Measurements from ENCODE around the gene GRPR. TPM values are rescaled to one million over a fixed set of nuclear protein-coding genes. Genes with fewer than 3 reads are reported as not detected.

Gene GRPR
- total RNA-seq: 0.16 and 0.37 TPM in 2 replicates

- CTCF ChIA-PET: interaction anchor here (0.6 to 2.0 kb wide), 12 partner anchors 12 to 322 kb away, joined by 3 to 15 read pairs (median 3); partner anchors contain the start of gene AP1S2
- ATAC-seq (ENCODE audit: low read depth): peak; percentile 76
- intact Hi-C loops (cut with micrococcal nuclease): loop anchor here (1.0 to 10.0 kb wide), 9 partner anchors 14 to 571 kb away; no protein-coding TSS in a partner anchor
- TF ChIP-seq CTCF (IDR thresholded peaks at IDR 0.05): peak; percentile 25
- no peaks in the 10 kb centered on the region for H3K36me3 Mint-ChIP-seq (ENCODE audit: low read depth)
- peaks cover 2% of the 10 kb centered on the region for H3K27me3 Mint-ChIP-seq
- no peak within 1 kb of the TSS for H3K4me3 Mint-ChIP-seq
- peaks cover 33% of the 10 kb centered on the region for H3K4me1 Mint-ChIP-seq
- no peak within 1 kb of the TSS for H3K27ac Mint-ChIP-seq
- POLR2A ChIA-PET: interaction anchor here (0.6 to 1.0 kb wide), 2 partner anchors 9 to 268 kb away, joined by 4 to 5 read pairs; partner anchors contain the start of gene AP1S2
- peak; percentile 29 for DNase-seq
- H3K9me3 Mint-ChIP-seq: peaks cover 4% of the 10 kb centered on the region
These were observed at the start of gene GRPR for GRCh38 chrX:16123222-16123786. TSS of gene GRPR (plus strand) at chrX:16123565. CDS start at chrX:16123954, 389 bp downstream.

GRCh38 chrX:16075087-16075486 is 48.3 kb upstream of the GRPR start:
- no peak for TF ChIP-seq CTCF (IDR thresholded peaks at IDR 0.05)
- H3K9me3 Mint-ChIP-seq: no peaks in the 10 kb centered on the region
- no peaks in the 10 kb centered on the region for H3K4me1 Mint-ChIP-seq
- DNase-seq (no peak), ATAC-seq (ENCODE audit: low read depth) (no peak)
- POLR2A ChIA-PET: no interaction called here
- H3K27ac Mint-ChIP-seq: no peak overlapping the region
- no peaks in the 10 kb centered on the region for H3K36me3 Mint-ChIP-seq (ENCODE audit: low read depth)
- H3K4me3 Mint-ChIP-seq: no peak overlapping the region
- H3K27me3 Mint-ChIP-seq: no peaks in the 10 kb centered on the region
- CTCF ChIA-PET: no interaction called here
- intact Hi-C loops (cut with micrococcal nuclease): no loop called here

GRCh38 chrX:16076834-16077233 is 46.5 kb upstream of the GRPR start:
- no peak for TF ChIP-seq CTCF (IDR thresholded peaks at IDR 0.05)
- no peaks in the 10 kb centered on the region for H3K9me3 Mint-ChIP-seq

GRCh38 chrX:16077811-16078210 is 45.6 kb upstream of the GRPR start:
- ChIA-PET POLR2A (no interaction called here), CTCF (no interaction called here)
- Mint-ChIP-seq H3K9me3 (no peaks in the 10 kb centered on the region), H3K27me3 (no peaks in the 10 kb centered on the region), H3K36me3 (ENCODE audit: low read depth) (no peaks in the 10 kb centered on the region), H3K4me3 (no peak overlapping the region), H3K27ac (no peak overlapping the region), H3K4me1 (no peaks in the 10 kb centered on the region)
- intact Hi-C loops (cut with micrococcal nuclease): no loop called here
- no peak for TF ChIP-seq CTCF (IDR thresholded peaks at IDR 0.05)
- DNase-seq (no peak), ATAC-seq (ENCODE audit: low read depth) (no peak)

More at GRCh38 chrX:16076834-16077233, 46.5 kb upstream of the GRPR start:
- ChIA-PET POLR2A (no interaction called here), CTCF (no interaction called here)
- Mint-ChIP-seq H3K4me1 (no peaks in the 10 kb centered on the region), H3K4me3 (no peak overlapping the region), H3K27ac (no peak overlapping the region), H3K27me3 (no peaks in the 10 kb centered on the region), H3K36me3 (ENCODE audit: low read depth) (no peaks in the 10 kb centered on the region)
- intact Hi-C loops (cut with micrococcal nuclease): no loop called here
- DNase-seq: no peak
- ATAC-seq (ENCODE audit: low read depth): no peak

- Mint-ChIP-seq H3K36me3 (ENCODE audit: low read depth) (no peaks in the 10 kb centered on the region), H3K4me1 (no peaks in the 10 kb centered on the region), H3K27me3 (no peaks in the 10 kb centered on the region), H3K9me3 (no peaks in the 10 kb centered on the region), H3K4me3 (no peak overlapping the region), H3K27ac (no peak overlapping the region)
- TF ChIP-seq CTCF (IDR thresholded peaks at IDR 0.05): no peak
- DNase-seq (no peak), ATAC-seq (ENCODE audit: low read depth) (no peak)
- intact Hi-C loops (cut with micrococcal nuclease): no loop called here
- CTCF ChIA-PET: no interaction called here
- POLR2A ChIA-PET: no interaction called here
These were observed 42.0 kb upstream of the GRPR start for GRCh38 chrX:16081357-16081756.

Data from activated B cell treated with CpG ODN at 0.5 μM for 24 hours (primary cell).